Activated naive CD8-positive, alpha-beta T cell (primary cell): ENCODE results near the gene NPC1.
A peak's percentile ranks its signal among the peaks of the same experiment; 100 is the strongest.
"Not testable (repeated sequence)": the region's sequence is repeated elsewhere in the genome, so short reads cannot be mapped to it uniquely, and the experiment has no call there.

ENCODE experiments used
- H3K27ac Mint-ChIP-seq: one replicate; pipeline ENCODE4 v1.8.0; 2021; ENCODE audit warnings: mixed read lengths
- H3K27me3 Mint-ChIP-seq: one replicate; pipeline ENCODE4 v1.8.0; 2021; ENCODE audit warnings: mixed read lengths
- H3K36me3 Mint-ChIP-seq: one replicate; pipeline ENCODE4 v1.8.0; 2021; ENCODE audit warnings: mixed read lengths
- H3K4me1 Mint-ChIP-seq: one replicate; pipeline ENCODE4 v1.8.0; 2021; ENCODE audit warnings: low read depth, mixed read lengths
- H3K4me3 Mint-ChIP-seq: one replicate; pipeline ENCODE4 v1.8.0; 2021; ENCODE audit warnings: mild to moderate bottlenecking, mixed read lengths
- H3K9me3 Mint-ChIP-seq: one replicate; pipeline ENCODE4 v1.8.0; 2021; ENCODE audit warnings: low read depth, mixed read lengths

The NPC1 gene

GRCh38 chr18:23494992-23495391 is 91.3 kb downstream of the NPC1 start:
- no peak overlapping the region for H3K27ac Mint-ChIP-seq
- no peaks in the 10 kb centered on the region for H3K27me3 Mint-ChIP-seq
- peaks cover 10% of the 10 kb centered on the region for H3K4me1 Mint-ChIP-seq
- no peak overlapping the region for H3K4me3 Mint-ChIP-seq
- no peaks in the 10 kb centered on the region for H3K36me3 Mint-ChIP-seq
- H3K9me3 Mint-ChIP-seq, result no peaks in the 10 kb centered on the region

DNA sequence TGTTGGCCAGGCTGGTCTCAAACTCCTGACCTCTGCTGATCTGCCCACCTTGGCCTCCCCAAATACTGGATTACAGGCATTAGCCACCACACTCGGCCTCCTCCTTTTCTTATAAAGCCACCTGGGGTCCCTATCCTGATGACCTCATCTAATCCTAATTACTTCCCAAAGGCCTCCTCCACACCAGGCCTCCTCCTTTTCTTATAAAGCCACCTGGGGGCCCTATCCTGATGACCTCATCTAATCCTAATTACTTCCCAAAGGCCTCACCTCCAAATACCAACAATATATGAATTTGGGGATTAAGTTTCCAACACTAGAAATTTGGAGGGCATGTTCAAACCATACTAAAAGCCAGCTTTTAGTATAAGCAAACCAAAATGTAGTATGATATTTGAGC is 92.7 kb downstream of the NPC1 start:
- H3K27ac Mint-ChIP-seq, result no peak overlapping the region
- peaks cover 4% of the 10 kb centered on the region for H3K4me1 Mint-ChIP-seq
- H3K9me3 Mint-ChIP-seq, result no peaks in the 10 kb centered on the region
- no peaks in the 10 kb centered on the region for H3K27me3 Mint-ChIP-seq
- H3K4me3 Mint-ChIP-seq, result no peak overlapping the region
- H3K36me3 Mint-ChIP-seq, result no peaks in the 10 kb centered on the region

GRCh38 chr18:23489586-23489985 is 96.7 kb downstream of the NPC1 start:
- not testable (repeated sequence) for H3K27me3 Mint-ChIP-seq, H3K9me3 Mint-ChIP-seq, H3K4me3 Mint-ChIP-seq, H3K27ac Mint-ChIP-seq, H3K36me3 Mint-ChIP-seq
- H3K4me1 Mint-ChIP-seq, result peaks cover 18% of the 10 kb centered on the region

- Mint-ChIP-seq H3K9me3 (no peaks in the 10 kb centered on the region), H3K4me1 (peaks cover 18% of the 10 kb centered on the region)
These were observed 98.4 kb downstream of the NPC1 start for GRCh38 chr18:23487738-23488570.

DNA sequence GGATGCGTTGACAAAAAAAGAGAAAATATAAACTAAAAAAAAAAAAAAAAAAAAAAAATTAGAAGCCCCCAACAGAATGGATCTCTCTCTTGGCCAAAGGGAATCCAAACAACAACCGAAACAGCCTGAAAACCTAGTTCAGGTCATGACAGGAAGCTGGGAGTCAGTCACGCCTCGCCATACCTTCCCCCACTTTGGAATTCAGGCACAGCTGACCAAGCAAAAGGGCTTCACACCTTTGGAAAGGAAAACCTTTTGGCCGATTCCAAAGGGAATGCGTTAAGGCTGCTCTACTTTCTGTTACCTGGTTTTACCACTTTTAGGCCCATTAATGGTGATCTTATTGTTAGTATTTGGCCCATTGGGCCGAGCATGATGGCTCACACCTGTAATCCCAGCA is 100.9 kb downstream of the NPC1 start:
- Mint-ChIP-seq H3K27me3 (no peaks in the 10 kb centered on the region), H3K4me3 (no peak overlapping the region), H3K4me1 (peaks cover 18% of the 10 kb centered on the region), H3K9me3 (no peaks in the 10 kb centered on the region), H3K36me3 (no peaks in the 10 kb centered on the region), H3K27ac (no peak overlapping the region)

More at GRCh38 chr18:23487738-23488570, 98.4 kb downstream of the NPC1 start:
- peak overlapping the region; percentile 75 for H3K4me3 Mint-ChIP-seq
- H3K36me3 Mint-ChIP-seq, result no peaks in the 10 kb centered on the region
- H3K27me3 Mint-ChIP-seq, result no peaks in the 10 kb centered on the region
- H3K27ac Mint-ChIP-seq, result peak overlapping the region; percentile 93

DNA sequence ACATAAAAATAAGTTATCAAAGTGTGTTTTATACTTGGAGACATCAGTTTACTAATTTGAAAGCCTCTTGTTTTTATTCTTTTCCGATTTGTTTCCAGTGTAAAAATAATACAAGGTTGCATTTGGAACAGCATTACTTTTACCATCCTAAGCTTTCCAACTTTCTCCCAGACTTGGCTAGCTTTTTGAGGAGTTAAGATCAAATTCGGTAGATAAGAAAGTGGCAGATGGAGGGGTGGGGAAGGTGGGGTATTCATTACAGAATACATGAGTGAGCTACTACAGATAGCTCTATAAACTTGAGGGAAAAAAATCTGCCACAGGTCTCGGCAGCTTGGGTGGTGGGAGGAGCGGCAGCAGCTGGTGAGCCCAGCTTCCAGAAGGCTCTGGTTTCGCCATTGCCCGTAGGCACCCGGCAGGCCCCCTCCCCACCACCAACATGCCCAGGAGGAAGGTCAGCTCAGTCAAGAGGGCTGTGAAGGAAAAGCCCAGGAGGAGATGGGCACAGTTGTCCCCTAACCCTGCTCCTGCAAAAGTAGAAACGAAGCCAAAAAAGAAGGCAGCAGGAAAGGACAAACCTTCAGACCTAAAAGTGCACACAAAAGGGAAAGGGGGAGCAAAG is 101.6 kb downstream of the NPC1 start:
- Mint-ChIP-seq H3K27me3 (no peaks in the 10 kb centered on the region), H3K9me3 (no peaks in the 10 kb centered on the region), H3K36me3 (no peaks in the 10 kb centered on the region), H3K4me1 (peaks cover 18% of the 10 kb centered on the region), H3K4me3 (no peak overlapping the region), H3K27ac (peak overlapping the region; percentile 50)
